Trophoblast cell (in vitro differentiated cells and primary cell): ENCODE results near the gene DNAH9.
"Not testable (repeated sequence)": the region's sequence is repeated elsewhere in the genome, so short reads cannot be mapped to it uniquely, and the experiment has no call there.

Experiments used
- DNase-seq, 2 donors: peaks; one replicate each; pipeline ENCODE4 v3.0.0-alpha.2; 2016
- H2AFZ ChIP-seq: 2 replicates; pipeline ENCODE4 v1.6.1; 2013; ENCODE audit warnings: low read length, moderate library complexity, mild to moderate bottlenecking; ENCODE audit not compliant: insufficient read depth, poor library complexity
- H2AK5ac ChIP-seq: 2 replicates; pipeline ENCODE4 v1.6.1; 2013; ENCODE audit warnings: mild to moderate bottlenecking, low read length
- H2BK120ac ChIP-seq: 2 replicates; pipeline ENCODE4 v1.6.1; 2013; ENCODE audit warnings: low read length, mild to moderate bottlenecking, moderate library complexity; ENCODE audit not compliant: insufficient read depth, poor library complexity
- H2BK12ac ChIP-seq: 2 replicates; pipeline ENCODE4 v1.6.1; 2013; ENCODE audit warnings: mild to moderate bottlenecking, low read length, moderate library complexity
- H2BK5ac ChIP-seq: 2 replicates; pipeline ENCODE4 v1.6.1; 2013; ENCODE audit warnings: low read length, low read depth, moderate library complexity, mild to moderate bottlenecking; ENCODE audit not compliant: poor library complexity
- H3K14ac ChIP-seq: 2 replicates; pipeline ENCODE4 v1.6.1; 2013; ENCODE audit warnings: mild to moderate bottlenecking, low read length
- H3K18ac ChIP-seq: 2 replicates; pipeline ENCODE4 v1.6.1; 2013; ENCODE audit warnings: mild to moderate bottlenecking, low read length
- H3K23ac ChIP-seq: 2 replicates; pipeline ENCODE4 v1.6.1; 2013; ENCODE audit warnings: low read length
- H3K27ac ChIP-seq: 2 replicates; pipeline ENCODE4 v1.5.1; 2013; ENCODE audit warnings: low read depth, mild to moderate bottlenecking, inconsistent platforms, low read length, moderate library complexity
- H3K27me3 ChIP-seq: 2 replicates; pipeline ENCODE4 v1.6.1; 2013; ENCODE audit warnings: inconsistent platforms, mild to moderate bottlenecking, low read length, moderate library complexity; ENCODE audit not compliant: insufficient read depth
- H3K36me3 ChIP-seq, 2 experiments: 1 replicate in 1 of 2; 2 replicates in 1 of 2; pipeline ENCODE4 v1.6.1; 2013; ENCODE audit warnings: low read length in 2 of 2, mild to moderate bottlenecking in 2 of 2, moderate library complexity in 1 of 2; ENCODE audit not compliant: insufficient read depth in 2 of 2, control insufficient read depth in 1 of 2
- H3K4ac ChIP-seq: 2 replicates; pipeline ENCODE4 v1.6.1; 2013; ENCODE audit warnings: low read depth, mild to moderate bottlenecking, low read length, moderate library complexity
- H3K4me1 ChIP-seq, 2 experiments: 1 replicate in 1 of 2; 2 replicates in 1 of 2; pipeline ENCODE4 v1.6.1; 2013; ENCODE audit warnings: low read length in 2 of 2, mild to moderate bottlenecking in 2 of 2, moderate library complexity in 1 of 2; ENCODE audit not compliant: insufficient read depth in 2 of 2, control insufficient read depth in 1 of 2
- H3K4me2 ChIP-seq: 2 replicates; pipeline ENCODE4 v1.6.1; 2013; ENCODE audit warnings: inconsistent platforms, mild to moderate bottlenecking, low read length, moderate library complexity
- H3K4me3 ChIP-seq: 2 replicates; pipeline ENCODE4 v1.5.1; 2013; ENCODE audit warnings: mild to moderate bottlenecking, low read depth, low read length, inconsistent platforms
- H3K79me1 ChIP-seq: one replicate; pipeline ENCODE4 v1.6.1; 2013; ENCODE audit warnings: low read length
- H3K79me2 ChIP-seq: 2 replicates; pipeline ENCODE4 v1.6.1; 2013; ENCODE audit warnings: low read length, mild to moderate bottlenecking; ENCODE audit not compliant: control insufficient read depth, insufficient read depth, poor library complexity
- H3K9ac ChIP-seq: 2 replicates; pipeline ENCODE4 v1.6.1; 2013; ENCODE audit warnings: mild to moderate bottlenecking, low read length
- H3K9me3 ChIP-seq: 2 replicates; pipeline ENCODE4 v1.6.1; 2013; ENCODE audit warnings: low read depth, mild to moderate bottlenecking, control low read depth, inconsistent platforms, low read length; ENCODE audit not compliant: insufficient read depth
- H4K12ac ChIP-seq: 2 replicates; pipeline ENCODE4 v1.6.1; 2013; ENCODE audit warnings: low read depth, mild to moderate bottlenecking, low read length, moderate library complexity
- H4K8ac ChIP-seq: 2 replicates; pipeline ENCODE4 v1.6.1; 2013; ENCODE audit warnings: low read depth, mild to moderate bottlenecking, low read length, moderate library complexity
- H4K91ac ChIP-seq: one replicate; pipeline ENCODE4 v1.6.1; 2013; ENCODE audit warnings: low read depth, mild to moderate bottlenecking, low read length, moderate library complexity
- WGBS: extraction: QIAGEN DNeasy Blood & Tissue Kit; methylation state at CpG from one replicate; pipeline ENCODE4 v1.1.7; 2013; ENCODE audit warnings: missing lambda C conversion rate; ENCODE audit not compliant: insufficient read length, insufficient coverage; ENCODE audit errors: extremely low coverage; 5-methylcytosine and 5-hydroxymethylcytosine counted together

The DNAH9 gene

DNA sequence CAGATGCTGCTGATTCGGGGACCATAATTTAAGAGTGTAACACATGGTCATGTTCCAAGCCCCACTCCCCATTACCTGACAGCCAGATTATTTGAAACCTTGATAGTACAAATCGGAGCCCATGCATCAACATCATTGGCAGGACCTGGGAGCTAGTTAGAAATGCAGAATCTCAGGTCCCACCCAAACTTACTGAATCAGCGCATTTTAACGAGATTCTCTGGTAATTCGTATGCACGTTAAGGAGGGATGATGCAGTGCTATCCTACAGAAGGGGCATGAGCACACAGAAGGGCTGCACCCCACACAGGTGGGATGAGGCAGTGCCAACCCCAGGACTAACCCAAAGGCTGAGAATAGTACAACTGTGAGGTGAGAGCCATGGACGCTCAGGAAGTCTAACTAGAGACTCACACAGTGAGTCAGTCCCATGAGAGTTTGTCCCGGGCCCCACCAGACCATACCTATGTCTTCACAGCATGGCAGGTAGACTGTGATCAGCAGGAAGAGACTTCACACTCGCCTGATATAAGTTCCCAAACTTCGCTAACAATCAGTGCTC is 334.1 kb downstream of the DNAH9 start:
- Histone ChIP-seq H3K23ac (no peak overlapping the region), H2BK12ac (no peak overlapping the region), H2AK5ac (no peak overlapping the region), H3K27me3 (no peaks in the 10 kb centered on the region), H3K4me3 (no peak overlapping the region), H3K4me2 (no peak overlapping the region), H3K9ac (no peak overlapping the region), H2BK120ac (no peak overlapping the region), H4K91ac (no peak overlapping the region), H3K36me3 (no peaks in the 10 kb centered on the region), H3K18ac (no peak overlapping the region), H4K12ac (no peak overlapping the region), H3K4ac (no peak overlapping the region), H3K79me1 (no peaks in the 10 kb centered on the region), H2AFZ (no peak overlapping the region), H3K4me1 (no peaks in the 10 kb centered on the region), H3K14ac (no peak overlapping the region), H3K27ac (no peak overlapping the region), H3K79me2 (no peaks in the 10 kb centered on the region), H3K9me3 (no peaks in the 10 kb centered on the region), H2BK5ac (no peak overlapping the region), H4K8ac (no peak overlapping the region)
- WGBS, result no CpG with 5 or more reads among the region's 10 CpGs
- DNase-seq, result no peak

DNA sequence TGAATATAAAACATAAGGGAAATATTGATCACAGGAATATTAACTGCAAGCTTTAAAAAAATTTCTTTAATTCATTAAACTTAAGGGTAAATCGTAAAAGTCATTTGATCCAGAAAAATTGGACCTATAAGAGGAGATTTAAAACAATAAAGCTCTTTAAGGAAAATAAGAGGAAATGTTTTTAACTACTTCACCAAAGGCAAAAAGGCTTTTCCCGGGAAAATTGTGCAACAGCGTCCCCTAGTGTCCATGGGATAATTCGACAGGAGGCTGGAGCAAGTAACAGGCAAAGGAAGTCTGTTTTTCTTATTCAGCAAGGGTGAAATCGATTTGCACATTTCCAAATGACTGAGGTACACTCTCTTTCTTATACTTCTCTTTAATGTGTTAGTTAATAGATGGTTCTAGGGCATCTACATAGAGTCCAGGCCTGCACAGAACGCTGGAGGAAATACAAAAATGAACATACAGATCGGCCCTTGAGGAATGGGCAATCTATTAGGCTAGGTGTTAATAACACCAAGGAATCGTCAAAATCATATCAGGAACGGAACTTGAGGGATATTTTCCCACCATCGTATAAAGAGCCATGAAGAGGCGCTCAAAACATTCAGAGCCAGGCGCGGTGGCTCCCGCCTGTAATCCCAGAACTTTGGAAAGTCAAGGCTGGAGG is 337.6 kb downstream of the DNAH9 start:
- Histone ChIP-seq H4K91ac (no peak overlapping the region), H3K14ac (no peak overlapping the region), H3K27ac (no peak overlapping the region), H3K23ac (no peak overlapping the region), H3K36me3 (no peaks in the 10 kb centered on the region), H2AK5ac (no peak overlapping the region), H3K4ac (no peak overlapping the region), H3K4me2 (no peak overlapping the region), H3K9me3 (no peaks in the 10 kb centered on the region), H3K79me2 (no peaks in the 10 kb centered on the region), H3K4me3 (no peak overlapping the region), H4K12ac (no peak overlapping the region), H2AFZ (no peak overlapping the region), H2BK12ac (no peak overlapping the region), H2BK120ac (no peak overlapping the region), H4K8ac (no peak overlapping the region), H2BK5ac (no peak overlapping the region), H3K79me1 (no peaks in the 10 kb centered on the region), H3K27me3 (no peaks in the 10 kb centered on the region), H3K4me1 (no peaks in the 10 kb centered on the region), H3K9ac (no peak overlapping the region), H3K18ac (no peak overlapping the region)
- WGBS, result no CpG with 5 or more reads among the region's 14 CpGs
- DNase-seq, result peak in 1 of 2 donors; percentile 64

GRCh38 chr17:11940904-11941303 is 342.6 kb downstream of the DNAH9 start:
- H3K79me1 ChIP-seq, result no peaks in the 10 kb centered on the region
- no peak overlapping the region for H2BK12ac ChIP-seq
- H4K8ac ChIP-seq, result no peak overlapping the region
- no peaks in the 10 kb centered on the region for H3K9me3 ChIP-seq
- no peak overlapping the region for H3K4ac ChIP-seq
- no peaks in the 10 kb centered on the region for H3K36me3 ChIP-seq
- H2BK120ac ChIP-seq, result no peak overlapping the region
- no peak overlapping the region for H3K4me2 ChIP-seq
- no peak overlapping the region for H3K18ac ChIP-seq
- H3K79me2 ChIP-seq, result no peaks in the 10 kb centered on the region
- no peak overlapping the region for H3K9ac ChIP-seq
- no CpG with 5 or more reads among the region's 2 CpGs for WGBS
- no peak overlapping the region for H2AK5ac ChIP-seq
- H4K91ac ChIP-seq, result no peak overlapping the region
- no peak overlapping the region for H3K14ac ChIP-seq
- H4K12ac ChIP-seq, result no peak overlapping the region
- no peak overlapping the region for H2BK5ac ChIP-seq
- H2AFZ ChIP-seq, result no peak overlapping the region
- H3K4me3 ChIP-seq, result no peak overlapping the region
- DNase-seq, result peak; percentile 27 to 72
- H3K27me3 ChIP-seq, result no peaks in the 10 kb centered on the region
- H3K4me1 ChIP-seq, result peaks cover 2% of the 10 kb centered on the region in 2 experiments
- no peak overlapping the region for H3K27ac ChIP-seq
- no peak overlapping the region for H3K23ac ChIP-seq

DNA sequence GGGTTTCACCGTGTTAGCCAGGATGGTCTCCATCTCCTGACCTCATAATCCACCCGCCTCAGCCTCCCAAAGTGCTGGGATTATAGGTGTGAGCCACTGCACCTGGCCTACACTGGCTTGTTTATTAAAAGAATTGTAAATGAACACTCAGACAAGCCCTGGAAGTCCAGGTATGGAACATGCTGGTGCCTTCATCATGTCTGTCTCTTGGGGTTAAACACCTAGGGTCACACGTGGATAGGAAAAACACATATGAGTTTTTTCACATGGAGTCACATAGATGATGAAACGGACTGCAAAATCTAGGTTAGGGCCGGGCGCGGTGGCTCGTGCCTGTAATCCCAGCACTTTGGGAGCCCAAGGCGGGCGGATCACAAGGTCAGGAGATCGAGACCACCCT is 344.8 kb downstream of the DNAH9 start:
- H3K36me3 ChIP-seq, H2BK120ac ChIP-seq, H2AK5ac ChIP-seq, H3K4ac ChIP-seq, H2BK5ac ChIP-seq, H3K4me2 ChIP-seq, H3K4me3 ChIP-seq, H4K8ac ChIP-seq, H3K14ac ChIP-seq, H4K91ac ChIP-seq, H3K18ac ChIP-seq, H3K4me1 ChIP-seq, H3K9me3 ChIP-seq, H2AFZ ChIP-seq, H3K27ac ChIP-seq, H3K79me2 ChIP-seq, H2BK12ac ChIP-seq, H3K9ac ChIP-seq, H3K79me1 ChIP-seq, H3K23ac ChIP-seq, H4K12ac ChIP-seq, H3K27me3 ChIP-seq: not testable (repeated sequence)
- no CpG with 5 or more reads among the region's 11 CpGs for WGBS
- peak; percentile 56 to 70 for DNase-seq
